ENCODE data around the gene DHRS7B.

GRCh38 chr17:21082001-21082436, 44.7 kb upstream of the DHRS7B start:
- TF ChIP-seq, protein P1, sequence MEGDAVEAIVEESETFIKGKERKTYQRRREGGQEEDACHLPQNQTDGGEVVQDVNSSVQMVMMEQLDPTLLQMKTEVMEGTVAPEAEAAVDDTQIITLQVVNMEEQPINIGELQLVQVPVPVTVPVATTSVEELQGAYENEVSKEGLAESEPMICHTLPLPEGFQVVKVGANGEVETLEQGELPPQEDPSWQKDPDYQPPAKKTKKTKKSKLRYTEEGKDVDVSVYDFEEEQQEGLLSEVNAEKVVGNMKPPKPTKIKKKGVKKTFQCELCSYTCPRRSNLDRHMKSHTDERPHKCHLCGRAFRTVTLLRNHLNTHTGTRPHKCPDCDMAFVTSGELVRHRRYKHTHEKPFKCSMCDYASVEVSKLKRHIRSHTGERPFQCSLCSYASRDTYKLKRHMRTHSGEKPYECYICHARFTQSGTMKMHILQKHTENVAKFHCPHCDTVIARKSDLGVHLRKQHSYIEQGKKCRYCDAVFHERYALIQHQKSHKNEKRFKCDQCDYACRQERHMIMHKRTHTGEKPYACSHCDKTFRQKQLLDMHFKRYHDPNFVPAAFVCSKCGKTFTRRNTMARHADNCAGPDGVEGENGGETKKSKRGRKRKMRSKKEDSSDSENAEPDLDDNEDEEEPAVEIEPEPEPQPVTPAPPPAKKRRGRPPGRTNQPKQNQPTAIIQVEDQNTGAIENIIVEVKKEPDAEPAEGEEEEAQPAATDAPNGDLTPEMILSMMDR (IDR thresholded peaks at IDR 0.05), result no peak
- no peak for TF ChIP-seq EP300 (IDR thresholded peaks at IDR 0.05)

Measured in tibial nerve (tissue), 4 donors.